Adrenal gland (tissue), 5 donors: ENCODE measurements around the gene ARFGAP1.

Source experiments
- POLR2A ChIP-seq, 2 donors: fragments of 450-650 bp; IDR thresholded peaks; one replicate each; pipeline ENCODE4 v1.6.1; 2017; ENCODE audit warnings: antibody characterized with exemption in 2 of 2, mild to moderate bottlenecking in 2 of 2, moderate library complexity in 1 of 2
- TF ChIP-seq, protein P1 (sequence below), 6 experiments: fragments of 450-650 bp in 4 of 6; fragments of 200-600 bp in 2 of 6; sonication (generic) in 1 of 6; IDR thresholded peaks; 1 replicate in 5 of 6; 2 replicates in 1 of 6; pipeline versions ENCODE4 v1.5.1 to v1.8.0; 2016 to 2021; ENCODE audit warnings: antibody characterized with exemption in 6 of 6, mild to moderate bottlenecking in 2 of 6, moderate library complexity in 1 of 6
- donor health status: DM: no; HTN: no; CAD: no.

GRCh38 chr20:63253438-63254231, 19.0 kb upstream of the ARFGAP1 start:
- TF ChIP-seq, protein P1, sequence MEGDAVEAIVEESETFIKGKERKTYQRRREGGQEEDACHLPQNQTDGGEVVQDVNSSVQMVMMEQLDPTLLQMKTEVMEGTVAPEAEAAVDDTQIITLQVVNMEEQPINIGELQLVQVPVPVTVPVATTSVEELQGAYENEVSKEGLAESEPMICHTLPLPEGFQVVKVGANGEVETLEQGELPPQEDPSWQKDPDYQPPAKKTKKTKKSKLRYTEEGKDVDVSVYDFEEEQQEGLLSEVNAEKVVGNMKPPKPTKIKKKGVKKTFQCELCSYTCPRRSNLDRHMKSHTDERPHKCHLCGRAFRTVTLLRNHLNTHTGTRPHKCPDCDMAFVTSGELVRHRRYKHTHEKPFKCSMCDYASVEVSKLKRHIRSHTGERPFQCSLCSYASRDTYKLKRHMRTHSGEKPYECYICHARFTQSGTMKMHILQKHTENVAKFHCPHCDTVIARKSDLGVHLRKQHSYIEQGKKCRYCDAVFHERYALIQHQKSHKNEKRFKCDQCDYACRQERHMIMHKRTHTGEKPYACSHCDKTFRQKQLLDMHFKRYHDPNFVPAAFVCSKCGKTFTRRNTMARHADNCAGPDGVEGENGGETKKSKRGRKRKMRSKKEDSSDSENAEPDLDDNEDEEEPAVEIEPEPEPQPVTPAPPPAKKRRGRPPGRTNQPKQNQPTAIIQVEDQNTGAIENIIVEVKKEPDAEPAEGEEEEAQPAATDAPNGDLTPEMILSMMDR (IDR thresholded peaks at IDR 0.05) = no peak
- TF ChIP-seq POLR2A (IDR thresholded peaks at IDR 0.05) = no peak
